Retinal pigment epithelial cell (primary cell): ENCODE data around the gene TRIM9.

Experiments used
- DNase-seq: peaks from one replicate; pipeline ENCODE4 v3.0.0-alpha.2; 2010; ENCODE audit warnings: low read depth
- H3K4me3 ChIP-seq: 2 replicates; pipeline ENCODE4 v1.5.1; 2011; ENCODE audit warnings: mild to moderate bottlenecking, low read length, control low read depth, moderate library complexity
- TF ChIP-seq, protein P1 (sequence below): conservative IDR thresholded peaks from 2 replicates; pipeline ENCODE4 v1.5.1; 2011; ENCODE audit warnings: low read depth, low read length, control low read depth, inconsistent platforms

TRIM9 gene

DNA sequence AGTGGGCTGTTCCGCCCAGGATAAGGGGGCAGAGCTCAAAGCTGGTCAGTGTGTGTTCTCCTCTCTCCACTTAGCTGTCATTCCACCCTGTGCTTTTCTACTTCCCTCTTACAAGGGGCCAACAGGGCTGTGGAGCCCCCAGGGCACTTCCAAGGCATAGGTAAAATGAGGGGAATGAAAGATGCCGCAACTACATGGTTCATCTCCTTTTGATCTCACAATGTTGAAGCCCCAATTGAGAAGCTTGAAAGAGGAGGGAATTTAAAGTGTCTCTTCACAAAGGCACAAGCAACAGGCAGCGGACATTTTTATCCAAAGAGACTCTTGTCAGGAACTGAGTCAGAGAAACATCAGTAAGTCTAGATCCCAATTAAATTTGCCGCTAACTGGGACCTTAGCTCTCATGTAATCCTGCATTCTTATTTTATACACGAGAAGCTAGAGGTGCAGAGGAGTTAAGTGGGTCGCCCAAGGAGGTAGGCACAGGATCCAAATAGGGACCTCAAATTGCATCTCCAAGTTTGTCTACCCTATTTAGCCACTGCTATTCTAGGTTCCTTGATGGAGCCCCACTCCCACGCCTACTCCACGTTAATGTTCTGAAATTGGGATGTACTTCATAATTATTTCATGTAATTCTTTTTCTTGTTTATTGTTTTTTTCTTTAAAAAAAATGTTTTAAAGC lies 20.1 kb downstream of the TRIM9 start:
- no peak overlapping the region for H3K4me3 ChIP-seq
- DNase-seq, result no peak
- TF ChIP-seq, protein P1, sequence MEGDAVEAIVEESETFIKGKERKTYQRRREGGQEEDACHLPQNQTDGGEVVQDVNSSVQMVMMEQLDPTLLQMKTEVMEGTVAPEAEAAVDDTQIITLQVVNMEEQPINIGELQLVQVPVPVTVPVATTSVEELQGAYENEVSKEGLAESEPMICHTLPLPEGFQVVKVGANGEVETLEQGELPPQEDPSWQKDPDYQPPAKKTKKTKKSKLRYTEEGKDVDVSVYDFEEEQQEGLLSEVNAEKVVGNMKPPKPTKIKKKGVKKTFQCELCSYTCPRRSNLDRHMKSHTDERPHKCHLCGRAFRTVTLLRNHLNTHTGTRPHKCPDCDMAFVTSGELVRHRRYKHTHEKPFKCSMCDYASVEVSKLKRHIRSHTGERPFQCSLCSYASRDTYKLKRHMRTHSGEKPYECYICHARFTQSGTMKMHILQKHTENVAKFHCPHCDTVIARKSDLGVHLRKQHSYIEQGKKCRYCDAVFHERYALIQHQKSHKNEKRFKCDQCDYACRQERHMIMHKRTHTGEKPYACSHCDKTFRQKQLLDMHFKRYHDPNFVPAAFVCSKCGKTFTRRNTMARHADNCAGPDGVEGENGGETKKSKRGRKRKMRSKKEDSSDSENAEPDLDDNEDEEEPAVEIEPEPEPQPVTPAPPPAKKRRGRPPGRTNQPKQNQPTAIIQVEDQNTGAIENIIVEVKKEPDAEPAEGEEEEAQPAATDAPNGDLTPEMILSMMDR, result no peak

DNA sequence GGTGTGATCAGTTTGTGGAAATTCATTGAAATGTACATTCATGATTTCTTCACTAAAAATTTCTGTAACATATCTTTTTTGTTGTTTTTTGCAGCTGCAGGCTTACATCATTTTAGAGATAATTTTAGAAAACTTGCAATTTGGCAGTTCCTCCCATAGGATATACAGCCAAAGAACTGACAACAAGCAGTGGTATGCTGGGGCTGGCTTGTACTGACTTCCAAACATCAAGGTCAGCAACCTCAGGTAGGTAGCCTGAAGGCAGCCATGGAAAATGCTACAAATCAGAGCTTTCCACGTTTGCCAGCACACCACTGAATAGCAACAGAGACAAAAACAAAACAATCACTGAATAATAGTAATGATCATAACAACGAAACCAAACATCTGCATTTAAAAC lies 21.2 kb downstream of the TRIM9 start:
- no peak for DNase-seq
- no peak overlapping the region for H3K4me3 ChIP-seq
- TF ChIP-seq, protein P1, result no peak

DNA sequence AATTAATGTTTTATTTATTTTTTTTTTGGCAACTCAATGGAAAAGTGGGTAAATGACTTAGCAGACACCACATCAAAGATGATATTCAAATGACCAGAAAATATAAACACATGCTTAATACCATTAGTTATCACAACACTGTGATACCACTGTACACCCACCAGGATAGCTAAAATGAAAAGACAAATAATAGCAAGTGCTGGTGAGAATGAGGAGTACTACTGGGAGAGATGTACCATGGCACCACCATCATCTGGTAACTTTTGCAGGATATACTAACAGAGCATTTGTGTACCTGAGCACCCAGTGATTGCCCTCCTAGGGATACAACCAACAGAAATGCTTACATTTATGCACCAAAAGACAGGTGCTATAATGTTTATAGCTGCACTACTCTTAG lies 21.9 kb downstream of the TRIM9 start:
- no peak for DNase-seq
- H3K4me3 ChIP-seq, result no peak overlapping the region
- TF ChIP-seq, protein P1, result no peak

DNA sequence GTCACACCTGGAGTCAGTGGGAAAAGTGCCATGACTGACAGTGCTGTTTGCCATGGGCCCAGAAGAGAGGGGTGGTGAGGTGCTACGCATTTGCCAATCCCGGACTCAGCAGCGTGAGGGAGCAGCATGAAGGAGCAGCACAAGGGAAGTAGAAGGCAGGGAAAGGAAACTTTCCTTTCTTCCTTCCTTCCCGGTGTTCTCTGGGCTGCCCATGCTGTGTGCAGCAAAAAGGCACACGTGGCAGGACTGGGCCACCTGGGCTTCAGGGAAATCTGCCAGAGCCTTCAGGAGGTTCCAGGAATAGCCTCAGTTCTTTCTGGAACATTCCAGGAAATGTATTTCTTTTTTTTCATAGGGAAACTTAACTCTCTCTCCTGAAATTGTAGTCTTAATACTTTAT lies 23.0 kb downstream of the TRIM9 start:
- H3K4me3 ChIP-seq, result no peak overlapping the region
- TF ChIP-seq, protein P1, result no peak
- no peak for DNase-seq

DNA sequence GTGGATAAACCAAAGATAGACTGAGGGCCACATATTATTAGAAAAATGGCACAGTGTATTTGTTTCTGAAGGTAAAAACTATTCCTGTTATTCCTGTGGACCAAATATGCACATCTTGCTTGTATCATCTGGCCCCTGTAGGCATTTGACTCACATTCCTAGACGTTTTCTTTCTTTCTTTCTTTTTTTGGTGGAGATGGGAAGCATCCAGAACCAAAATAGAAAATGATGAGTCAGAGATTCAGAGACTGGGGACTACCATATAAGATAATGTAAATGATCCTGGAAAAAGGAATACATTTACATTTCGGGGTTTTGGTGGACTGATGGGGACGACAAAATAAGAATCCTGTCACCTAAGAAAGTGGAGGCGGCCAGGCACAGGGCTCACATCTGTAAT lies 24.2 kb downstream of the TRIM9 start:
- TF ChIP-seq, protein P1, result no peak
- no peak for DNase-seq
- no peak overlapping the region for H3K4me3 ChIP-seq

DNA sequence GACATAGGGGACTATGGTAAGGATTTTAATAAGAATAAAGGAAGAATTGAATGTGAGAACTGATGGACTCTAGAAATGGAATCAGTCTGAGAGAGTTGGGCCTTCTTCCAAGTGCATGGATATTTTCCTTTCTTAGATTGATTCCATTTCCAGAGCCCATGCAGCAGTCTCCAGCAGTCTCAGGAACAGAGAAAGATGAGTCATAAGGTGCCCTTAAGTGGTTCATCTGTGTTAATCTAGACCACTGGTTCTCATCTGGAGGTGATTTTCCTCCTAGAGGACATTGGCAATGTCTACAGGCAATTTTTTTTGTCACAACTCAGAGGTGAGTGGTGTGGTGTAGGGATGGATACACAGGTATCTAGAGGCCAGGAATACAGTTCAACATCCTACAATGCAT lies 25.9 kb downstream of the TRIM9 start:
- no peak overlapping the region for H3K4me3 ChIP-seq
- TF ChIP-seq, protein P1, result no peak
- DNase-seq, result no peak

DNA sequence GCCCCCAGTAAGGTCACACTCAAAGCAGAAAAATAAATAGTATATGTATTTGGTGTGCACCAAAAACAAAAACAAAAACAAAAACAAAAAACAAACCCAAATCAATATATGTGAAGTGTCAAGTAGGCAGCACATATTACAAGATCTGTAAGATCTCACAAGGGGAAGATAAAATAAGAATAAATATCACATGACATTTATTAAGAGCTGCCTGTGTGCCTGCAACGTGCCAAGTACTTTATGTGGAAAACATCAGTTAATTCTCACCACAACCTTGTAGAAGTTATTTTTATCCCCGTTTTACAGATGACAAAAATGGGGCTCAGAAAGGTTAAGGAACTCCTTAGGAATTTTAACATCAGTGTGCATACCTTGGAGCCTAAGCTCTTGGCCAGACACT lies 26.6 kb downstream of the TRIM9 start:
- DNase-seq, result no peak
- H3K4me3 ChIP-seq, result no peak overlapping the region
- TF ChIP-seq, protein P1, result no peak
